Fibroblast of lung (primary cell): ENCODE measurements around the gene EIF4A3. TPM values are rescaled to one million over a fixed set of nuclear protein-coding genes. Genes with fewer than 3 reads are reported as not detected.

Source experiments
- DNase-seq, 2 donors: peaks; one replicate each; pipeline versions ENCODE4 v3.0.0 to v3.0.0-alpha.2; 2010; ENCODE audit warnings: low read depth in 2 of 2
- H2AFZ ChIP-seq: 2 replicates; pipeline ENCODE4 v1.5.1; 2012; ENCODE audit warnings: low read length, control low read depth, inconsistent platforms
- H3K27ac ChIP-seq: 2 replicates; pipeline ENCODE4 v1.5.1; 2011; ENCODE audit warnings: low read length, control low read depth; ENCODE audit not compliant: insufficient read depth
- H3K27me3 ChIP-seq: 2 replicates; pipeline ENCODE4 v1.5.1; 2011; ENCODE audit warnings: mild to moderate bottlenecking, low read length; ENCODE audit not compliant: control insufficient read depth, insufficient read depth
- H3K36me3 ChIP-seq: 2 replicates; pipeline ENCODE4 v1.5.1; 2011; ENCODE audit warnings: low read length; ENCODE audit not compliant: control insufficient read depth, insufficient read depth
- H3K4me1 ChIP-seq: 2 replicates; pipeline ENCODE4 v1.5.1; 2011; ENCODE audit warnings: low read length; ENCODE audit not compliant: control insufficient read depth, insufficient read depth; ENCODE audit errors: extremely low read depth
- H3K4me2 ChIP-seq: 2 replicates; pipeline ENCODE4 v1.5.1; 2011; ENCODE audit warnings: low read length, control low read depth; ENCODE audit not compliant: insufficient read depth; ENCODE audit errors: extremely low read depth
- H3K4me3 ChIP-seq, 4 experiments: fragments of 200-600 bp in 1 of 4; sonication (generic) in 1 of 4; replicated peaks in 1 of 4; 2 replicates each; pipeline ENCODE4 v1.5.1; 2011 to 2016; ENCODE audit warnings: low read length in 4 of 4, low read depth in 3 of 4, mild to moderate bottlenecking in 3 of 4, control low read depth in 2 of 4, inconsistent platforms in 1 of 4, mixed read lengths in 1 of 4; ENCODE audit not compliant: insufficient read depth in 1 of 4; ENCODE audit errors: control extremely low read depth in 1 of 4
- H3K79me2 ChIP-seq: 2 replicates; pipeline ENCODE4 v1.5.1; 2012; ENCODE audit warnings: mild to moderate bottlenecking, low read length, inconsistent platforms; ENCODE audit not compliant: control insufficient read depth, insufficient read depth
- H3K9ac ChIP-seq: 2 replicates; pipeline ENCODE4 v1.5.1; 2011; ENCODE audit warnings: mild to moderate bottlenecking, low read length, control low read depth; ENCODE audit not compliant: insufficient read depth
- H3K9me3 ChIP-seq: 2 replicates; pipeline ENCODE4 v1.5.1; 2012; ENCODE audit warnings: low read depth, low read length; ENCODE audit not compliant: control insufficient read depth, insufficient read depth
- H4K20me1 ChIP-seq: 2 replicates; pipeline ENCODE4 v1.5.1; 2011; ENCODE audit warnings: low read length; ENCODE audit not compliant: control insufficient read depth, insufficient read depth; ENCODE audit errors: extremely low read depth
- CTCF ChIP-seq, 2 donors: IDR thresholded peaks in 1 of 2; conservative IDR thresholded peaks in 1 of 2; 1 replicate in 1 of 2; 2 replicates in 1 of 2; pipeline ENCODE4 v1.5.1; 2011 to 2012; ENCODE audit warnings: low read length in 2 of 2, control low read depth in 1 of 2, inconsistent platforms in 1 of 2, low read depth in 1 of 2, mild to moderate bottlenecking in 1 of 2
- EZH2 ChIP-seq: IDR thresholded peaks from 2 replicates; pipeline ENCODE4 v1.5.1; 2012; ENCODE audit warnings: low read length, control low read depth, mild to moderate bottlenecking; ENCODE audit errors: missing control alignments
- polyA plus RNA-seq, 2 donors: library from polyadenylated mRNA; depleted of rRNA in 1 of 2; stranded (reverse) in 1 of 2; unstranded in 1 of 2; fragments of >200 nt; gene quantifications; 2 replicates each; pipeline ENCODE4 v1.2.1, GENCODE V29; 2011 to 2012; ENCODE audit warnings: missing spikeins in 1 of 2
- total RNA-seq: library from RNA; depleted of rRNA; stranded (reverse); fragments of >200 nt; gene quantifications from 2 replicates; pipeline ENCODE4 v1.2.1, GENCODE V29; 2014

The EIF4A3 gene
- total and polyA plus RNA-seq, 2 donors (not counting 1 experiment from before 2014, with no cell fraction given): 73.2 to 110 TPM

GRCh38 chr17:80183581-80184422, 36.9 kb upstream of the EIF4A3 start:
- no peak overlapping the region for H2AFZ ChIP-seq
- no peak overlapping the region for H3K27ac ChIP-seq
- H4K20me1 ChIP-seq: no peaks in the 10 kb centered on the region
- no peak for TF ChIP-seq CTCF (conservative IDR thresholded peaks at IDR 0.05 in 1 of 2, IDR thresholded peaks at IDR 0.05 in 1 of 2; ENCODE audit: low read depth in 1 of 2, low read length in 2 of 2)
- TF ChIP-seq EZH2: no peak
- no peaks in the 10 kb centered on the region for H3K9me3 ChIP-seq
- DNase-seq: no peak
- H3K4me1 ChIP-seq: no peaks in the 10 kb centered on the region
- no peak overlapping the region for H3K9ac ChIP-seq
- H3K27me3 ChIP-seq: no peaks in the 10 kb centered on the region
- H3K4me3 ChIP-seq: no peak overlapping the region
- H3K36me3 ChIP-seq: no peaks in the 10 kb centered on the region
- H3K4me2 ChIP-seq: no peak overlapping the region
- H3K79me2 ChIP-seq: no peaks in the 10 kb centered on the region

- Histone ChIP-seq H3K9ac (no peak overlapping the region), H3K27me3 (no peaks in the 10 kb centered on the region), H3K36me3 (no peaks in the 10 kb centered on the region), H3K4me1 (no peaks in the 10 kb centered on the region), H2AFZ (no peak overlapping the region), H4K20me1 (no peaks in the 10 kb centered on the region), H3K27ac (no peak overlapping the region), H3K9me3 (no peaks in the 10 kb centered on the region), H3K79me2 (no peaks in the 10 kb centered on the region), H3K4me3 (no peak overlapping the region), H3K4me2 (no peak overlapping the region)
- no peak for TF ChIP-seq CTCF (conservative IDR thresholded peaks at IDR 0.05 in 1 of 2, IDR thresholded peaks at IDR 0.05 in 1 of 2; ENCODE audit: low read depth in 1 of 2, low read length in 2 of 2)
- no peak for TF ChIP-seq EZH2
- DNase-seq: no peak
Measured at GRCh38 chr17:80182845-80183223, 35.9 kb upstream of the EIF4A3 start.

- Histone ChIP-seq H3K27me3 (no peaks in the 10 kb centered on the region), H3K4me3 (no peak overlapping the region), H3K27ac (no peak overlapping the region), H3K9me3 (no peaks in the 10 kb centered on the region), H3K79me2 (no peaks in the 10 kb centered on the region), H2AFZ (no peak overlapping the region), H4K20me1 (no peaks in the 10 kb centered on the region), H3K9ac (no peak overlapping the region), H3K36me3 (no peaks in the 10 kb centered on the region), H3K4me1 (no peaks in the 10 kb centered on the region), H3K4me2 (no peak overlapping the region)
- DNase-seq: no peak
- TF ChIP-seq EZH2 (no peak), CTCF (conservative IDR thresholded peaks at IDR 0.05 in 1 of 2, IDR thresholded peaks at IDR 0.05 in 1 of 2; ENCODE audit: low read depth in 1 of 2, low read length in 2 of 2) (no peak)
Measured at GRCh38 chr17:80182118-80182844, 35.4 kb upstream of the EIF4A3 start.
